GM12872 (cell line): ENCODE results near the gene JAK1.

ENCODE experiments used
- TF ChIP-seq, protein P1 (sequence below): IDR thresholded peaks from 3 replicates; pipeline ENCODE4 v1.5.1; 2011; ENCODE audit warnings: low read depth, mild to moderate bottlenecking, low read length, moderate library complexity; ENCODE audit not compliant: insufficient read depth

Gene JAK1

DNA sequence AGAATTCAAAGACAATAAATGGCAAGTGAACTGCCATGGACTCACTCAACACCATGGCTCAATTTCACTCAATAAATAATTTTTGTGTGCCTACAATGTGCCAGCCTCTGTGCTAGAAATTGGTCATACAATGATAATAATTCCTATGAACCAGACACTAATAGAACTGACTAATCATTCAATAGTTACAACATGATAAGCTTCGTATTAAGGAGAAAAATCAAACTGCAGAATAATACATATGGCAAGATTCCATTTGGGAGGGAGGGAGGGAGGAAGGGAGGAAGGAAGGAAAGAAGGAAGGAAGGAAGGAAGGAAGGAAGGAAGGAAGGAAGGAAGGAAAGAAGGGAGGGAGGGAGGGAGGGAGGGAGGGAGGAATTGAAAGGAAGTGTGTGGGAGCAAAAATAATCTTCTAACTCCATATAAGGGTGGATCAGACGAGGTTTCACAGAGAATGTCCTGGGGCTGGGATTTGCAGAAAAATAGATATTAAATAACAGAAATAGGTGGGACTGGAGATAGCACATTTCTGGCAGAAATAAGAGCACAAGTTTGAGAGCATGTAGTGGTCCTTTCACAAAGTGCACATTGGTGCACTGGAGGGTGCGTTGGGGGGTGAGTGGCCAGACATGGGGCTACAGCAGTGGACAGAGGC, 52.9 kb downstream of the JAK1 start:
- TF ChIP-seq, protein P1, sequence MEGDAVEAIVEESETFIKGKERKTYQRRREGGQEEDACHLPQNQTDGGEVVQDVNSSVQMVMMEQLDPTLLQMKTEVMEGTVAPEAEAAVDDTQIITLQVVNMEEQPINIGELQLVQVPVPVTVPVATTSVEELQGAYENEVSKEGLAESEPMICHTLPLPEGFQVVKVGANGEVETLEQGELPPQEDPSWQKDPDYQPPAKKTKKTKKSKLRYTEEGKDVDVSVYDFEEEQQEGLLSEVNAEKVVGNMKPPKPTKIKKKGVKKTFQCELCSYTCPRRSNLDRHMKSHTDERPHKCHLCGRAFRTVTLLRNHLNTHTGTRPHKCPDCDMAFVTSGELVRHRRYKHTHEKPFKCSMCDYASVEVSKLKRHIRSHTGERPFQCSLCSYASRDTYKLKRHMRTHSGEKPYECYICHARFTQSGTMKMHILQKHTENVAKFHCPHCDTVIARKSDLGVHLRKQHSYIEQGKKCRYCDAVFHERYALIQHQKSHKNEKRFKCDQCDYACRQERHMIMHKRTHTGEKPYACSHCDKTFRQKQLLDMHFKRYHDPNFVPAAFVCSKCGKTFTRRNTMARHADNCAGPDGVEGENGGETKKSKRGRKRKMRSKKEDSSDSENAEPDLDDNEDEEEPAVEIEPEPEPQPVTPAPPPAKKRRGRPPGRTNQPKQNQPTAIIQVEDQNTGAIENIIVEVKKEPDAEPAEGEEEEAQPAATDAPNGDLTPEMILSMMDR = no peak

DNA sequence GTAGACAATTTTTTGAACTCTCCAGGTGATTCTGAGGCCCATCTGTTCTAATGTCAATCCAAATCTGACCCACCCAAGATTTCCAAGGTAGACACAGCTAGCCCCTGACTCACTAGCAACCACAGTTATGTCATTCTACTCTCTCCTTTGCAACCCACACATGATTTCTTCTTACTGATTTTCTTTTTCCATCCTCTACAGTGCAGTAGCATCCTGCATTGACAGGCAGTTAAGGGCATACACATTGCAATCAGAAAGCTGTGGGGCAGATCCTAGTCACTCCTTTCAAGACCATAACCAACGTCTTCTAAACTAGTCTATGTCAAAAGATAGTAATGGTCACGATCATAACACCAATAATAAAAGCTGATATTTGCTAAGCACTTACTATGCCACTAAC, 54.2 kb downstream of the JAK1 start:
- TF ChIP-seq, protein P1 = no peak

DNA sequence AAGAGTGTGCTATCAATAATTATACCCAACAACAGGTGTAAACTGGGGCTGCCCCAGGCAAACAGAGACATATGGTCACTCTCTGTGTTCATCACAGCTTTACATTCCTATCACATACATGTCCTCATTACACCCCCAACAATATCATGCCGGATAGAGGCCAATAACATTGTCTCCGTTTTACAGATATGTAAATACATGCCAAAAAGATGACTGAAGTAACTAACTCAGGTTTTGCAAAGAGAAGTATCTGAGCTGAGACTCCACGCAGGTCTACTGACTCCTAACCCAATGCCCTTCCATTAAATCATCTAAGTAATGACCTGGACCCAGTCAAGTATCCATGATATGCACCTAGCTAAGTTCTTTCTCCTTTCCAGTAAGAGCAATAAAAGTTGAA, 55.0 kb downstream of the JAK1 start:
- TF ChIP-seq, protein P1 = no peak

DNA sequence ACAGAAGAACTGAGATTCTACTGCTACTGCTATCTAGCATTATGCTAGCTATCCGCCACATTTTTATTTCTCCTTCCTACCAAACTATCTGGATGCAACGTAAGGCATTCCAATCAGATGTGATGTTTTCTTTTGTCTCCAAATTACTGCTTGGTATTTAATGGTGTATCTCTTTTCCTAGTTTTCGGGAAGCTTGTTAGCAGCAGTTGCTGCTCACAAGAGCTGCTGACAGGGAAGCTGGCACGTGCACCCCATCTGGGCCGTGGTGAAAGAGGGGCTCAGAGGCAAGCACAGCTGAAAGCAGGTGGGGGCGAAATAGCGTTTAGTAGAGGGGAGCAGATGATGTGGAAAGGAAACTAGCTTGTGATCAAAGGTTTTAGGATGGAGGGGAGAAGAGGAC, 57.3 kb downstream of the JAK1 start:
- TF ChIP-seq, protein P1 = no peak

DNA sequence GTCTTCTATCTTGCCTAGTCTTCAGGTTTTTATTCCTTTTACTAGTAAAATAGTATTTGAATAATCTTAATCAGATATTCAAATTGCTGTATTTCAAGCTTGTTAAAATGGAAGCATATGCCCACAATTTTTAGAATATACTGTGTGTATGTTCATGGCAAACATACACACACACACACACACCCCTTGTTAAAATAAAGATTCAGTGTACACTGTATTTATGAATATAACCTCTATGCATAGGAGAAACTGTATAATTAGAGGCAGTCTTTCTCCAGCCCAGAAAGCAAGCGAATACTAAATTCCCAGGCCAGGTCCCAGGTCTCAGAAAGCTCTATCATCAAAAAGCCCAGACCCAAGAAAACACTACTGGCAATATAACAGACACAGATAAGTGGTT, 57.8 kb downstream of the JAK1 start:
- TF ChIP-seq, protein P1 = no peak

DNA sequence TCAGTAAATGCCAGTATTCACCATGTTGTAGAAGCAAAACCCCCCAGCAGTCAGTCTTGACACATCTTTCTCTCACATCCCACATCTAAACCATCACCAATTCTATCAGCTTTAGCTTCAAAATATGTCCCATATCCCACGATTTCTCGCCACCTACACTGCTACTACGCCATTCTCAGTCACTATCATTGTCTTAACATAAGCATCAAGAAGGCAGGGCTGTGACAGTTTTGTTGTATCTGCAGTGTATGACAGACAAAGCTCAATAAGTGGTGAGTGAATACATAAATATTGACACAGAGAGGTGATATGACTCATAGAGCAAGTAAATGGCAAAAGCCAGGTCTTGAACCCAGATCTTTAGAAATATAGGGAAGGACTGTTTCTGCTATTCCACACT, 59.9 kb downstream of the JAK1 start:
- TF ChIP-seq, protein P1 = no peak

DNA sequence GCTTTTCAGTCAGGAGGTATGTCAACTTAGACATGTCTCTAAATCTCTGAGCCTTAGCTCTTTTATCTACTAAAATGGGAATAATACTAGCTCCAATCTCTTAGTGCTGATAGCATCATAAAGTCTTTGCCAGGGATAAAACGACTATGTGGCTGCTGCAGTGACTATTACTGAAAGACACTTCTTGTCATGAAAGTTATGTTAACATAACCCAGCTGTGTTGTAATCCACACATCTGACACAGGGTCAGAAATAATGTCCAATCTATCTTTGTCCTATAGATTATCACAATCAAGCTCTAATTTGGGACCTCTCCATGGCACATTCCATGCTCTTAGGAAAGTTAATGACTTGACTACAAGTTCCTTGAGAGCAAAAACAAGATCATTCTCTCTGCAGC, 62.8 kb downstream of the JAK1 start:
- TF ChIP-seq, protein P1 = no peak
